ENCODE data around the gene DHX34. TPM values are rescaled to one million over a fixed set of nuclear protein-coding genes. Genes with fewer than 3 reads are reported as not detected.

The DHX34 gene
- total and polyA plus RNA-seq, 9 of the 15 experiments (the other 6 are each of a cell fraction or from before 2014, with no cell fraction given): 0.36 to 42.0 (median 15.0) TPM

DNA sequence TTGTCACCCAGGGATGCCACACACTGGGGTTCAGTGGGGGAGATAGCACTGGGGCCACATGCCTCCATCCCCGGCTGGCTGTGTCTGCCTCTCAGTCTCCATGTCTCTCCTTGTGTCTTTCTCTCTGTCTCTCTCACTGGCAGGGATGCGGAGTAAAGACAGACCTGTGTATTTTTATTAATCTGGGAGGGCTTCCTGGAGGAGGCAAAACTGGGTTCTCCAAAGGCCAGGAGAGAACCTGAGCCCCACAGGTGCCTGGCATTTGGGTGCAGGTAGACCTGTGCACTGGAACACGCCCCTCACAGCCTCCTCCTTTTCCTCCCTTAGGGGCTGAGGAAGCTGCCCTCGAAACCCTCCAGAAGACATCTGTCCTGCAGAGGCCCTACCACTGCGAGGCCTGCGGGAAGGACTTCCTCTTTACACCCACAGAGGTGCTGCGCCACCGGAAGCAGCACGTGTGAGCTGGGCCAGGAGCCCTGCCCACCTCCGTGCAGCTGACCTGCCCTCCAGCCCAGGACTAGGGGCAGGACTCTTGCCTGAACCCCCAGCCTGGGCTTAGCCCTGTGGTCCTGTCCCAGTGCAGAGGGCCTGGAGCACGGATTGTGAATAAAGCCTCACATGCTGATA is 32.7 kb downstream of the DHX34 start:
- no peak overlapping the region for H3K27ac ChIP-seq (ENCODE audit: extremely low read depth, low read depth, low read length)
- no peak; the same call in 2 of the 3 replicates for ATAC-seq
- peak; percentile 46; the same call in 1 of the 2 replicates for TF ChIP-seq MAX (CRISPR knock-in tag; IDR thresholded peaks at IDR 0.05)
- peak; percentile 83 for TF ChIP-seq ZNF436 (CRISPR knock-in tag; IDR thresholded peaks at IDR 0.05)
- TF ChIP-seq SMARCA5 (IDR thresholded peaks at IDR 0.05): peak; percentile 51; the same call in 1 of the 2 replicates
- TF ChIP-seq, protein P1, sequence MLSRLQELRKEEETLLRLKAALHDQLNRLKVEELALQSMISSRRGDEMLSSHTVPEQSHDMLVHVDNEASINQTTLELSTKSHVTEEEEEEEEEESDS (CRISPR knock-in tag; IDR thresholded peaks at IDR 0.05): no peak
- TF ChIP-seq ZFP36 (IDR thresholded peaks at IDR 0.05; ENCODE audit: low read depth, low read length, partially characterized antibody): peak; percentile 98
- 0 out of 2 replicates have a peak, but pooled peaks have one; percentile 31 for TF ChIP-seq ZFX (CRISPR knock-in tag; IDR thresholded peaks at IDR 0.05)
- no peak for TF ChIP-seq ZC3H4 (CRISPR knock-in tag; IDR thresholded peaks at IDR 0.05; ENCODE audit: borderline replicate concordance)
- TF ChIP-seq PTBP1 (IDR thresholded peaks at IDR 0.05; ENCODE audit: low read depth, low read length): 0 out of 2 replicates have a peak, but pooled peaks have one; percentile 72
- TF ChIP-seq PHF21A (IDR thresholded peaks at IDR 0.05; ENCODE audit: borderline replicate concordance, low read depth): no peak
- peak; percentile 82 for TF ChIP-seq RBM25 (IDR thresholded peaks at IDR 0.05; ENCODE audit: low read depth, low read length, severe bottlenecking)
- TF ChIP-seq POLR2G (IDR thresholded peaks at IDR 0.05; ENCODE audit: low read depth, low read length): 0 out of 2 replicates have a peak, but pooled peaks have one; percentile 28
- peak; percentile 71 for TF ChIP-seq SPI1 (IDR thresholded peaks at IDR 0.05; ENCODE audit: borderline replicate concordance, low read depth, low read length)
- peaks cover 7 to 22% of the 10 kb centered on the region in 2 experiments; a peak in 4 of 5 replicates for H3K4me1 ChIP-seq (replicated peaks in 1 of 2; ENCODE audit: control insufficient read depth in 2 of 2, insufficient read depth in 2 of 2, low read length in 2 of 2)
- no peak for FAIRE-seq
- peaks cover 2 to 8% of the 10 kb centered on the region in 2 experiments; a peak in 3 of 5 replicates for H3K27me3 ChIP-seq (ENCODE audit: control insufficient read depth in 2 of 2, insufficient read depth in 2 of 2, low read length in 2 of 2)
- ChIA-PET CTCF (ENCODE audit: low intra/inter-chr PET ratio) (no interaction called here), POLR2A (interaction anchor here (0.8 to 1.5 kb wide), 2 partner anchors 11 to 65 kb away, joined by 3 read pairs; no protein-coding TSS in a partner anchor)
- BruUV-seq (replicated peaks): no TSS peak
- peaks cover 5% of the 10 kb centered on the region; the same call in 1 of the 2 replicates for H4K20me1 ChIP-seq (replicated peaks; ENCODE audit: control insufficient read depth, insufficient read depth, low read length)
- WGBS (ENCODE audit: insufficient coverage, low coverage, missing lambda C conversion rate): 84% methylated on average over 11 of the region's 11 CpGs
- H3K9me3 ChIP-seq (replicated peaks; ENCODE audit: control insufficient read depth, insufficient read depth, low read depth, low read length): no peaks in the 10 kb centered on the region
- in situ Hi-C loops (cut with MboI) (no loop called here), intact Hi-C loops (cut with micrococcal nuclease) (no loop called here)
- no peak overlapping the region for H3K4me2 ChIP-seq (ENCODE audit: insufficient read depth, low read length)
- no peak overlapping the region for H3K4me3 ChIP-seq
- H3K79me2 ChIP-seq (ENCODE audit: control insufficient read depth, insufficient read depth, low read length): no peaks in the 10 kb centered on the region
- peaks cover 55% of the 10 kb centered on the region; the same call in 2 of the 3 replicates for H3K36me3 ChIP-seq (ENCODE audit: control insufficient read depth, insufficient read depth, low read length)
- H3K9ac ChIP-seq (ENCODE audit: insufficient read depth in 1 of 2, low read depth in 2 of 2, low read length in 2 of 2): peak overlapping the region in 1 of 2 experiments; percentile 71; a peak in 2 of 4 replicates
- no peak overlapping the region for H2AFZ ChIP-seq (ENCODE audit: low read depth, low read length)
- DNase-seq (ENCODE audit: extremely low read depth in 1 of 4, low spot score in 3 of 4): no peak
- no peaks in the 10 kb centered on the region for H3K9me1 ChIP-seq (ENCODE audit: control insufficient read depth, insufficient read depth, low read length)
